ENCODE data around the gene AGER. TPM values are rescaled to one million over a fixed set of nuclear protein-coding genes. Genes with fewer than 3 reads are reported as not detected.

The AGER gene
- total and polyA plus RNA-seq, 2 of the 4 experiments (the other 2 are of a cell fraction), result 0.18 to 4.2 TPM

- dilution Hi-C loops (cut with HindIII; ENCODE audit: low sequenced_read_pairs, unreplicated experiment) (no loop called here), in situ Hi-C loops (cut with MboI; ENCODE audit: low sequenced_read_pairs) (loop anchor here (25.0 kb wide), 1 partner anchor 775 kb away; the partner anchor contains the start of genes BRD2 and HLA-DMA), intact Hi-C loops (cut with micrococcal nuclease) (loop anchor here (5.0 kb wide), 1 partner anchor 785 kb away; no protein-coding TSS in a partner anchor)
- H3K23ac ChIP-seq (ENCODE audit: low read depth, low read length), result no peak overlapping the region
- no peak overlapping the region; a peak in 1 of 4 replicates for H4K8ac ChIP-seq (ENCODE audit: low read depth in 2 of 2, low read length in 2 of 2)
- POLR2A ChIA-PET (ENCODE audit: unreplicated experiment), result no interaction called here
- no peak overlapping the region for H3K18ac ChIP-seq (ENCODE audit: low read depth, low read length)
- peaks cover 34% of the 10 kb centered on the region for H3K36me3 ChIP-seq (ENCODE audit: control insufficient read depth, insufficient read depth, low read length)
- ATAC-seq (ENCODE audit: low read depth) (no peak), DNase-seq (no peak)
- peaks cover 9% of the 10 kb centered on the region for H3K9me1 ChIP-seq (ENCODE audit: insufficient read depth, low read length)
- no peak overlapping the region for H4K5ac ChIP-seq (ENCODE audit: low read depth, low read length)
- CTCF ChIA-PET, result interaction anchor here (0.7 kb wide), 1 partner anchor 81 kb away, joined by 4 read pairs; no protein-coding TSS in a partner anchor
- BruUV-seq (replicated peaks), result no TSS peak
- no peak overlapping the region for H3K56ac ChIP-seq (ENCODE audit: extremely low read depth, insufficient read depth, low read length)
- peaks cover 19 to 60% of the 10 kb centered on the region in 2 experiments for H3K79me1 ChIP-seq (ENCODE audit: low read depth in 1 of 2, low read length in 2 of 2)
- no peak overlapping the region for H2BK20ac ChIP-seq (ENCODE audit: low read depth, low read length)
- no peak overlapping the region for H2AK5ac ChIP-seq (ENCODE audit: low read depth, low read length)
- 93% methylated on average over 6 of the region's 12 CpGs; no CpG with 5 or more reads in 1 of the 2 experiments for WGBS, 2 experiments (ENCODE audit: extremely low coverage in 2 of 2, insufficient read length in 1 of 2)
- H2AFZ ChIP-seq (replicated peaks; ENCODE audit: low read length, poor library complexity), result no peak overlapping the region
- no peak overlapping the region for H3K9ac ChIP-seq (ENCODE audit: low read depth, low read length)
- no peak overlapping the region for H3K14ac ChIP-seq (replicated peaks; ENCODE audit: low read depth, low read length)
- no peaks in the 10 kb centered on the region for H3K27me3 ChIP-seq (ENCODE audit: control insufficient read depth, insufficient read depth, low read length)
- H3K4me2 ChIP-seq (ENCODE audit: low read depth, low read length), result no peak overlapping the region
- H3K4me3 ChIP-seq (ENCODE audit: insufficient read depth, low read depth, low read length), result no peak overlapping the region
- no peak overlapping the region for H2BK120ac ChIP-seq (ENCODE audit: low read depth, low read length)
- no peak overlapping the region for H2BK15ac ChIP-seq (ENCODE audit: low read depth, low read length)
- H4K20me1 ChIP-seq (ENCODE audit: insufficient read depth, low read length), result no peaks in the 10 kb centered on the region
- no peaks in the 10 kb centered on the region for H3K9me3 ChIP-seq (ENCODE audit: control insufficient read depth, insufficient read depth, low read length)
- H3K4ac ChIP-seq (ENCODE audit: low read depth, low read length), result no peak overlapping the region
- no peak overlapping the region for H4K91ac ChIP-seq (ENCODE audit: insufficient read depth, low read depth, low read length)
- no peak overlapping the region for H3K27ac ChIP-seq (ENCODE audit: insufficient read depth, low read length)
- H3K4me1 ChIP-seq (ENCODE audit: control insufficient read depth, insufficient read depth, low read length), result peaks cover 5% of the 10 kb centered on the region
- H2BK5ac ChIP-seq (ENCODE audit: low read depth, low read length, poor library complexity, severe bottlenecking), result no peak overlapping the region
- peak overlapping the region; percentile 7 for H2AK9ac ChIP-seq (replicated peaks; ENCODE audit: low read depth, low read length, poor library complexity)
- TF ChIP-seq SMC3 (IDR thresholded peaks at IDR 0.05; ENCODE audit: low read depth, low read length), result no peak
- TF ChIP-seq RFX5 (IDR thresholded peaks at IDR 0.05; ENCODE audit: low read depth, low read length), result no peak
- TF ChIP-seq MAZ (IDR thresholded peaks at IDR 0.05; ENCODE audit: borderline replicate concordance, low read depth, low read length), result no peak
- no peak for TF ChIP-seq NFE2L2 (IDR thresholded peaks at IDR 0.05; ENCODE audit: low read depth, low read length)
- no peak for TF ChIP-seq RAD21 (IDR thresholded peaks at IDR 0.05; ENCODE audit: low read length)
- no peak for TF ChIP-seq BHLHE40 (IDR thresholded peaks at IDR 0.05; ENCODE audit: low read depth, low read length)
- no peak for TF ChIP-seq ELK1 (IDR thresholded peaks at IDR 0.05; ENCODE audit: borderline replicate concordance, low read depth, low read length)
- TF ChIP-seq FOS (IDR thresholded peaks at IDR 0.05; ENCODE audit: low read depth, low read length), result no peak
- no peak for TF ChIP-seq CEBPB (IDR thresholded peaks at IDR 0.05; ENCODE audit: low read depth, low read length)
- TF ChIP-seq CHD1 (IDR thresholded peaks at IDR 0.05; ENCODE audit: low read depth, low read length), result no peak
- no peak for TF ChIP-seq RCOR1 (IDR thresholded peaks at IDR 0.05; ENCODE audit: insufficient replicate concordance, low read length)
- no peak for TF ChIP-seq MXI1 (IDR thresholded peaks at IDR 0.05; ENCODE audit: borderline replicate concordance, low read depth, low read length)
- no peak for TF ChIP-seq CTCF (conservative IDR thresholded peaks at IDR 0.05; ENCODE audit: low read depth, low read length)
- TF ChIP-seq MAFK (IDR thresholded peaks at IDR 0.05; ENCODE audit: low read depth, low read length), result no peak
- no peak for TF ChIP-seq POLR2A (IDR thresholded peaks at IDR 0.05; ENCODE audit: low read depth, low read length)
These were observed 3.1 kb upstream of the AGER start for GRCh38 chr6:32187009-32187709.

Measured in IMR-90 (cell line).